ENCODE results near the gene PCIF1.

- TF ChIP-seq REST (tag by site-specific recombination; IDR thresholded peaks at IDR 0.05) (no peak), ZNF112 (tag by site-specific recombination; IDR thresholded peaks at IDR 0.05) (no peak), GLI4 (tag by site-specific recombination; IDR thresholded peaks at IDR 0.05) (no peak), ZNF362 (tag by site-specific recombination; IDR thresholded peaks at IDR 0.05) (no peak), SALL2 (tag by site-specific recombination; IDR thresholded peaks at IDR 0.05; ENCODE audit: borderline replicate concordance) (no peak), CTCF (tag by site-specific recombination; IDR thresholded peaks at IDR 0.05) (no peak), ZNF292 (tag by site-specific recombination; IDR thresholded peaks at IDR 0.05; ENCODE audit: borderline replicate concordance, low read depth) (no peak), HIC1 (tag by site-specific recombination; IDR thresholded peaks at IDR 0.05) (no peak), YY1 (tag by site-specific recombination; IDR thresholded peaks at IDR 0.05) (no peak), ZNF169 (tag by site-specific recombination; IDR thresholded peaks at IDR 0.05) (no peak), ZNF121 (tag by site-specific recombination; IDR thresholded peaks at IDR 0.05) (no peak)
These were observed 29.6 kb upstream of the PCIF1 start for GRCh38 chr20:45904583-45905504.

Measured in HEK293 (cell line).